Gastroesophageal sphincter (tissue), 3 donors: Measurements from ENCODE around the gene TSPOAP1.

Source experiments
- POLR2A ChIP-seq, 2 donors: fragments of 450-650 bp; IDR thresholded peaks; one replicate each; pipeline ENCODE4 v1.6.1; 2017; ENCODE audit warnings: antibody characterized with exemption in 2 of 2, mild to moderate bottlenecking in 2 of 2, moderate library complexity in 1 of 2
- POLR2AphosphoS5 ChIP-seq: sonication (generic); formaldehyde crosslinking; IDR thresholded peaks from one replicate; pipeline ENCODE4 v1.6.1; 2017; ENCODE audit warnings: antibody characterized with exemption
- TF ChIP-seq, protein P1 (sequence below), 4 experiments: fragments of 200-600 bp in 2 of 4; fragments of 450-650 bp in 2 of 4; sonication (generic) in 1 of 4; IDR thresholded peaks; one replicate each; pipeline ENCODE4 v1.5.1; 2017 to 2019; ENCODE audit warnings: antibody characterized with exemption in 4 of 4, mild to moderate bottlenecking in 2 of 4, moderate library complexity in 2 of 4

GRCh38 chr17:58377661-58378060 is 49.1 kb upstream of the TSPOAP1 start:
- TF ChIP-seq, protein P1, sequence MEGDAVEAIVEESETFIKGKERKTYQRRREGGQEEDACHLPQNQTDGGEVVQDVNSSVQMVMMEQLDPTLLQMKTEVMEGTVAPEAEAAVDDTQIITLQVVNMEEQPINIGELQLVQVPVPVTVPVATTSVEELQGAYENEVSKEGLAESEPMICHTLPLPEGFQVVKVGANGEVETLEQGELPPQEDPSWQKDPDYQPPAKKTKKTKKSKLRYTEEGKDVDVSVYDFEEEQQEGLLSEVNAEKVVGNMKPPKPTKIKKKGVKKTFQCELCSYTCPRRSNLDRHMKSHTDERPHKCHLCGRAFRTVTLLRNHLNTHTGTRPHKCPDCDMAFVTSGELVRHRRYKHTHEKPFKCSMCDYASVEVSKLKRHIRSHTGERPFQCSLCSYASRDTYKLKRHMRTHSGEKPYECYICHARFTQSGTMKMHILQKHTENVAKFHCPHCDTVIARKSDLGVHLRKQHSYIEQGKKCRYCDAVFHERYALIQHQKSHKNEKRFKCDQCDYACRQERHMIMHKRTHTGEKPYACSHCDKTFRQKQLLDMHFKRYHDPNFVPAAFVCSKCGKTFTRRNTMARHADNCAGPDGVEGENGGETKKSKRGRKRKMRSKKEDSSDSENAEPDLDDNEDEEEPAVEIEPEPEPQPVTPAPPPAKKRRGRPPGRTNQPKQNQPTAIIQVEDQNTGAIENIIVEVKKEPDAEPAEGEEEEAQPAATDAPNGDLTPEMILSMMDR (IDR thresholded peaks at IDR 0.05), result no peak
- TF ChIP-seq POLR2AphosphoS5 (no peak), POLR2A (IDR thresholded peaks at IDR 0.05) (no peak)
